ENCODE results near the gene FUT8. TPM values are rescaled to one million over a fixed set of nuclear protein-coding genes. Genes with fewer than 3 reads are reported as not detected.
"Not testable (repeated sequence)": the region's sequence is repeated elsewhere in the genome, so short reads cannot be mapped to it uniquely, and the experiment has no call there.

Gene FUT8
- total and polyA plus RNA-seq, 5 experiments from 2014 or later = 10.0 to 51.2 (median 15.2) TPM

GRCh38 chr14:65716813-65717212, 304.3 kb downstream of the FUT8 start:
- peaks cover 30 to 50% (median 36%) of the 10 kb centered on the region in 3 donors for H3K36me3 Mint-ChIP-seq
- H3K4me1 Mint-ChIP-seq = peaks cover 13 to 30% (median 21%) of the 10 kb centered on the region in 4 donors
- H3K27ac Mint-ChIP-seq, H3K4me3 Mint-ChIP-seq, POLR2A ChIA-PET, DNase-seq, H3K27me3 Mint-ChIP-seq, ATAC-seq: not testable (repeated sequence)
- H3K9me3 Mint-ChIP-seq = peaks cover 0 to 47% (median 33%) of the 10 kb centered on the region in 9 donors

GRCh38 chr14:65717384-65717915, 304.9 kb downstream of the FUT8 start:
- DNase-seq, H3K27ac Mint-ChIP-seq, POLR2A ChIA-PET, ATAC-seq, H3K4me3 Mint-ChIP-seq, H3K27me3 Mint-ChIP-seq: not testable (repeated sequence)
- peaks cover 13 to 34% (median 26%) of the 10 kb centered on the region in 4 donors for H3K4me1 Mint-ChIP-seq
- peaks cover 0 to 47% (median 35%) of the 10 kb centered on the region in 9 donors for H3K9me3 Mint-ChIP-seq
- peaks cover 30 to 56% (median 41%) of the 10 kb centered on the region in 3 donors for H3K36me3 Mint-ChIP-seq

- no peak for ATAC-seq
- peaks cover 34 to 55% (median 47%) of the 10 kb centered on the region in 3 donors for H3K36me3 Mint-ChIP-seq
- no peak overlapping the region for H3K27ac Mint-ChIP-seq
- peaks cover 17 to 42% (median 38%) of the 10 kb centered on the region in 4 donors for H3K4me1 Mint-ChIP-seq
- H3K9me3 Mint-ChIP-seq = peaks cover 0 to 41% (median 30%) of the 10 kb centered on the region in 9 donors
- no peaks in the 10 kb centered on the region for H3K27me3 Mint-ChIP-seq
- POLR2A ChIA-PET = no interaction called here
- no peak overlapping the region for H3K4me3 Mint-ChIP-seq
- no peak for DNase-seq
Observed at GRCh38 chr14:65718629-65719028, 306.1 kb downstream of the FUT8 start.

GRCh38 chr14:65720171-65720570, 307.6 kb downstream of the FUT8 start:
- Mint-ChIP-seq H3K27ac (no peak overlapping the region), H3K4me3 (no peak overlapping the region), H3K27me3 (no peaks in the 10 kb centered on the region), H3K4me1 (peaks cover 15 to 41% (median 35%) of the 10 kb centered on the region in 4 donors), H3K9me3 (peaks cover 0 to 30% (median 25%) of the 10 kb centered on the region in 9 donors), H3K36me3 (peaks cover 31 to 57% (median 56%) of the 10 kb centered on the region in 3 donors)
- no peak for DNase-seq
- ATAC-seq = no peak
- POLR2A ChIA-PET = no interaction called here

- H3K4me3 Mint-ChIP-seq = no peak overlapping the region
- H3K4me1 Mint-ChIP-seq = peaks cover 15 to 38% (median 33%) of the 10 kb centered on the region in 4 donors
- no peak overlapping the region for H3K27ac Mint-ChIP-seq
- ATAC-seq = no peak
- no peak for DNase-seq
- POLR2A ChIA-PET = no interaction called here
- peaks cover 0 to 25% (median 19%) of the 10 kb centered on the region in 9 donors for H3K9me3 Mint-ChIP-seq
- peaks cover 27 to 58% (median 56%) of the 10 kb centered on the region in 3 donors for H3K36me3 Mint-ChIP-seq
- no peaks in the 10 kb centered on the region for H3K27me3 Mint-ChIP-seq
Observed at GRCh38 chr14:65720743-65721142, 308.2 kb downstream of the FUT8 start.

- Mint-ChIP-seq H3K4me1 (peaks cover 18 to 38% (median 31%) of the 10 kb centered on the region in 4 donors), H3K27ac (peak overlapping the region in 6 of 10 donors; percentile 1 to 83 (median 51)), H3K4me3 (peak overlapping the region in 7 of 10 donors; percentile 3 to 60 (median 36)), H3K9me3 (peaks cover 0 to 23% (median 11%) of the 10 kb centered on the region in 9 donors), H3K27me3 (no peaks in the 10 kb centered on the region), H3K36me3 (peaks cover 34 to 70% (median 67%) of the 10 kb centered on the region in 3 donors)
- ATAC-seq (no peak), DNase-seq (no peak)
- POLR2A ChIA-PET = no interaction called here
Observed at GRCh38 chr14:65723348-65723747, 310.8 kb downstream of the FUT8 start.

- Mint-ChIP-seq H3K9me3 (peaks cover 0 to 9% (median 2%) of the 10 kb centered on the region in 9 donors), H3K36me3 (peaks cover 19 to 74% (median 54%) of the 10 kb centered on the region in 3 donors), H3K27me3 (no peaks in the 10 kb centered on the region), H3K27ac (no peak overlapping the region), H3K4me3 (no peak overlapping the region), H3K4me1 (peaks cover 7 to 17% (median 10%) of the 10 kb centered on the region in 4 donors)
- no peak for DNase-seq
- POLR2A ChIA-PET = no interaction called here
- no peak for ATAC-seq
Observed at GRCh38 chr14:65728604-65729003, 316.1 kb downstream of the FUT8 start.

GRCh38 chr14:65729566-65729965, 317.0 kb downstream of the FUT8 start:
- ATAC-seq = no peak
- POLR2A ChIA-PET = interaction anchor here (0.7 kb wide), 1 partner anchor 1507 kb away, joined by 4 read pairs; no protein-coding TSS in a partner anchor
- Mint-ChIP-seq H3K4me3 (no peak overlapping the region), H3K4me1 (peaks cover 7 to 14% (median 9%) of the 10 kb centered on the region in 4 donors), H3K9me3 (peaks cover 0 to 9% (median 2%) of the 10 kb centered on the region in 9 donors), H3K27ac (no peak overlapping the region), H3K27me3 (no peaks in the 10 kb centered on the region), H3K36me3 (peaks cover 18 to 73% (median 54%) of the 10 kb centered on the region in 3 donors)
- no peak for DNase-seq

GRCh38 chr14:65731933-65732506, 319.5 kb downstream of the FUT8 start:
- peaks cover 7 to 14% (median 9%) of the 10 kb centered on the region in 4 donors for H3K4me1 Mint-ChIP-seq
- POLR2A ChIA-PET = no interaction called here
- peaks cover 0 to 6% (median 2%) of the 10 kb centered on the region in 9 donors for H3K9me3 Mint-ChIP-seq
- H3K27ac Mint-ChIP-seq = peak overlapping the region in 4 of 10 donors; percentile 36 to 69 (median 54)
- ATAC-seq = peak; percentile 41 to 63
- no peak for DNase-seq
- no peaks in the 10 kb centered on the region for H3K27me3 Mint-ChIP-seq
- H3K36me3 Mint-ChIP-seq = peaks cover 15 to 69% (median 48%) of the 10 kb centered on the region in 3 donors
- no peak overlapping the region for H3K4me3 Mint-ChIP-seq

- DNase-seq (no peak), ATAC-seq (no peak)
- Mint-ChIP-seq H3K9me3 (no peaks in the 10 kb centered on the region), H3K27ac (no peak overlapping the region), H3K27me3 (no peaks in the 10 kb centered on the region), H3K4me1 (no peaks in the 10 kb centered on the region), H3K36me3 (peaks cover 22 to 64% (median 51%) of the 10 kb centered on the region in 3 donors), H3K4me3 (no peak overlapping the region)
- POLR2A ChIA-PET = no interaction called here
Observed at GRCh38 chr14:65738339-65738738, 325.8 kb downstream of the FUT8 start.

GRCh38 chr14:65745396-65746190, 333.1 kb downstream of the FUT8 start:
- Mint-ChIP-seq H3K36me3 (peaks cover 18 to 41% (median 27%) of the 10 kb centered on the region in 3 donors), H3K27ac (no peak overlapping the region), H3K27me3 (no peaks in the 10 kb centered on the region), H3K9me3 (no peaks in the 10 kb centered on the region), H3K4me1 (peaks cover under 1 to 12% (median 4%) of the 10 kb centered on the region in 4 donors), H3K4me3 (no peak overlapping the region)
- no peak for DNase-seq
- ATAC-seq = no peak
- POLR2A ChIA-PET = no interaction called here

- Mint-ChIP-seq H3K27me3 (no peaks in the 10 kb centered on the region), H3K4me3 (no peak overlapping the region), H3K27ac (peak overlapping the region in 2 of 10 donors; percentile 6 to 24), H3K9me3 (no peaks in the 10 kb centered on the region), H3K4me1 (peaks cover 3 to 19% (median 12%) of the 10 kb centered on the region in 4 donors), H3K36me3 (peaks cover 7 to 19% (median 8%) of the 10 kb centered on the region in 3 donors)
- ATAC-seq (no peak), DNase-seq (no peak)
- POLR2A ChIA-PET = no interaction called here
Observed at GRCh38 chr14:65748796-65749195, 336.3 kb downstream of the FUT8 start.
